HK-2 (cell line): ENCODE results near the gene CIB4.

Source experiments
- DNase-seq: peaks from one replicate; pipeline ENCODE4 v3.0.0-alpha.2; 2018; ENCODE audit not compliant: unreplicated experiment

CIB4 gene

GRCh38 chr2:26621469-26622199 is 19.5 kb downstream of the CIB4 start:
- no peak for DNase-seq

DNA sequence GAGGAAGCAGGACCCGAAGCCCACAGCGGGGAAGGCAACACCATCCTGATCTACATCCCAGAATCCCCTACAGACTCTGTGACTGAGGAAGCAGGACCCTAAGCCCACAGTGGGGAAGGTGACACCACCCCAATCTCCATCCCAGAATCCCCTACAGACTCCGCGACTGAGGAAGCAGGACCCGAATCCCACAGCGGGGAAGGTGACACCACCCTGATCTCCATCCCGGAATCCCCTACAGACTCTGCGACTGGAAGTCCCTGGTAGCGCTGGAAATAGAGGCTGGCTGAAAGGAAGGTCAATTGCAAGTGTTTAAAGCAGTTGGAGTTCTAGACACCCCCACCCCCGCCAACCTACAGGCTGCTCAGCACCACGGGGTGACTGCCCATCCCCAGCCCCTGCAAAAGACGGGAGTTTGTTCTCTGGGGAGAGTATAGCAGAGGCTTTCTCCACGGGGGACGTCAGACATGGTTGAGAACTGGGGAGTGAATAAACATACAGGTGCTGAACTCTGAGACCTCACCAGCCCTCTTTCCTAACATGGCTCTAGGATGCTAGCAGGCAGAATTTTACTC is 21.0 kb downstream of the CIB4 start:
- DNase-seq: no peak

DNA sequence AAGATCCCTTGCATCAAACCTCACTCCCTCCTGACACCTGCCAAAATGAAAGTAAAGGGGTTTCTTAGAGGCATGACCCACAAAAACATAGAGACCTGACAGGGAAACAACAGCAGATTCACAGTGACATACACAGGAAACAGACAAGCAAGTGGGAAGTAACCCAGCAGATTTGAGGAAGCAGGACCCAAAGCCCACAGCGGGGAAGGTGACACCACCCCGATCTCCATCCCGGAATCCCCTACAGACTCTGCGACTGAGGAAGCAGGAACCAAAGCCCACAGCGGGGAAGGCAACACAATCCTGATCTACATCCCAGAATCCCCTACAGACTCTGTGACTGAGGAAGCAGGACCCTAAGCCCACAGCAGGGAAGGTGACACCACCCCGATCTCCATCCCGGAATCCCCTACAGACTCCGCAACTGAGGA is 21.6 kb downstream of the CIB4 start:
- DNase-seq: no peak

DNA sequence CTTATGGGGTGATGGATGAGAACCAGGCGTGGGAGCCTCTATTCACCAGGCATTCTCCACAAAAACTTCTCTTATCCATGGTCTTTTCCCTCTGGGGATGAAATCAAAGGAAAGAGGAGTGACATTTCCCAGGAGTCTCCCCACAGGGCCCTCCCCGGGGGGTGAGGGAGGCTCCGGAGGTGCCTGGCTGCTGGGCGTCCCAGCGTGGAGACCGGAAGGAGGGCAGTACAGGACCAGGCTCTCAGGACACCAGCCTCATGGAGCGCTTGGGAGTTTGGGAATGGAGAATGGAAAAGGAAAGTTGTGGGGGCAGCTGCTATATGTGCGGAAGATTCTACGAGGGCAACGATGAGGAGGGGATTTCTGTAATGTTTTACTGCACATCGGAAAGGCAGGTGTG is 22.1 kb downstream of the CIB4 start:
- no peak for DNase-seq

GRCh38 chr2:26618611-26619010 is 22.6 kb downstream of the CIB4 start:
- DNase-seq: no peak

DNA sequence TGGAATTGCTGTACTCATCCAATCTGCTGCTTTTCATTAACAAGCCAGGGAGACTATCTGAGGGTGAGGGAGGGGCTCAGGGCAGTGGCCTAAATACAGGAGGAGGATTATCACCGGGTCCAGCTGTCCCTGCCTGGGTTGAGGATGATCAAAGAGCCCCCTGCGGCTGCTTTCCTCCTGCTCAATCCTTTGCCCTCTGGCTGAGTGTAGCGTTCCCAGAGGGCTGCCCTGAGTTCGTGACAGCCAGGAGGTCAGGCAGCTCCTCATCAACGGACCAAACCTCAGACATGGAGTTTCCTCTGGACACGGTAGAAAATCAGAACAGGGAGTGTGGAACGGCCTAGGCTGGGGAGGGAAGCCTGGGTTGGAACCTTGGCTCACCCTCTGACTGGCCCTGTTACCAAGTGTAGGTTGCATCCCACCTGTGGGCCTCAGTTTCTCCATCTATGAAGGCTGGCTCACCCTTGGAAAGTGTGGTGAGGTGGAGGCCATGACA is 23.5 kb downstream of the CIB4 start:
- DNase-seq: no peak

GRCh38 chr2:26616706-26617587 is 24.2 kb downstream of the CIB4 start:
- no peak for DNase-seq

GRCh38 chr2:26615860-26616705 is 25.1 kb downstream of the CIB4 start:
- DNase-seq: no peak

- DNase-seq: no peak
Observed at GRCh38 chr2:26615336-26615859, 25.8 kb downstream of the CIB4 start.

DNA sequence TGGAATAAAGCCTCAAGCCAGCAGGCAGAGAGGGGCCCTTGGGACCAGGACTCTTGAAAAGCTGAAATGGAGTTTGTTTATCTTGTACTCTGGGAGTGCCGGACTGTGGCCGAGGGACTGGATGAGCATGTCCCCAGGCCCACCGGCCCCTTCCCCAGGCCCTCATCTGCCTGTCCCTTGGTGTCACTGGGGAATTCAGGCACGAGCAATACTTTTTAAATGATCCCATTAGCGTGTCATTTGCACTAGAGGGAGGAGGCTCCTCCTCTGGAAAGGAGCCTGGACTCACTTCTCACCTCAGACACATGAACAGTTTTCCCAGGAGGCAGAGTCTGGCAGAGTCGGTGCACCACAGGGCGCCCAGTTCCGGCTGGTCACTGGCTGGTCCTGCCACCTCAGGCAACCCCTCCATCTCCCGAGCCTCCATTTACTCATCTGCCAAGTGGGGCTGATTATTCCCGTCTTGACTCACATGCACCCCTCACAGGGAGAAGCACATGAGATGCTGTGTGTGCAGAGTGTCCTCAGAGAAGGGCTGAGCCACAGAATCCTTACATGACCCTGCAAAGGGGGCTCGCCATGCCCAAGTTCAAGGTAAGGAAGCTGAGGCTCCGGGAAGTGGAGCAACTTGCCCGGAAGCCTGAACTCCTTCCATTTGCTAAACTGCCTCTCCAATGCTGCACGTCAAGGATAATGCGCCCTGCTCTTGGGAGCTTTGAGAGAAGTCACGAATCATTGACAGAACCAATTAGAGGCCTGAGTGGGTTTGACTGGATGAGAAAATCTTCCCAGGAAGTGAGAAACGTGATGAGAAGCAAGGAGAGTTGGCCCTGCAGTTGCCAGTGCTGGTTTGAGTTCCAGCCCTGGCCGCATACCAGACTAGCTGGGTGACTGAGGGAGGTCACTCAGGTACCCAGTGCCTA is 26.7 kb downstream of the CIB4 start:
- no peak for DNase-seq

DNA sequence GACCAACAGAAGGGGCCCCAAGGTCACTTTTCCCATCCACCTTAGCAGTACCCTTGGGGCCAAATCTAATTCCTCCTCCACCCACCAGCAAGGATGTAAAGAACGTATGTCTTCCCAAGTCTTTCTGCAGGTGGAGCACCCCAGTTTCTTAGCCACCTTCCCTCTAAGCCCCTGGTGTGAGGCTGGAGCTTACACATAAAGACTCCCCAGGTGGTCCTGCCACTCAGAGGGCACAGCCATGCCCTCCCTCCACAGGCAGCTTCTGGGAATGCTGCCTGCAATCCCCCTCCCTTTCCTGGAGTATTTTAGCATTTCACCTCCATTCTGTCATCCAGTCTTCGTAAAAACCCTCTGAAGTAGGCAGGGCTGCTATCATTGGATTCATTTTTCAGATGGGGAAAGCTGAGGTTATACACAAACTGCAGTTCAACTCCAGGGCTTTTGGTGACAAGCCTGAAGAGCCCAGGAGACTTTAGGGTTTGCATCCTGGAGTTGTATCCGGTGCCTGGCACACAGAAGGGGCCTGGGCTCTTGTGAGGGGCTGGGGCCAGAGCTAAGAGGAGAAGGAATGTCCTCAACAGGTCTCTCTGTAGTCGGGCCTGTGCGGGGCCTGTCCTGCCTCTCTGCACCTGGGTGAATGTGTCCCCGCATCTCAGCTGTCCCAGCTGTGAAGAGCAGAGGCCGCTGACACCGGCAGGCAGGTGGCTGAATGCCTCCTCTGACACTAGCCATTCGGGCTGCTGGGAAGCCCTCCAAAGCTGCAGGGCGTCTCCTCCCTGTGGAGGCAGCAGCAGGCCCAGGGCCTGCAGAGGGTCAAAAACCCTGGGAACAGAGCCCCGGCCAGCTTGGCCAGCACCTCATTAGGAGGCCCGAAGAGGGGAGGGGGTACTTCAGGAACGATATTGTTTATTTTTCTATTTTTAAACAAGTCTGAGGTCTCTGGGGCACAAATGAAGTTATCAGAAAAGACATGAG is 27.6 kb downstream of the CIB4 start:
- no peak for DNase-seq

- DNase-seq: no peak
Observed at GRCh38 chr2:26612522-26613240, 28.5 kb downstream of the CIB4 start.

- no peak for DNase-seq
Observed at GRCh38 chr2:26612034-26612433, 29.1 kb downstream of the CIB4 start.

DNA sequence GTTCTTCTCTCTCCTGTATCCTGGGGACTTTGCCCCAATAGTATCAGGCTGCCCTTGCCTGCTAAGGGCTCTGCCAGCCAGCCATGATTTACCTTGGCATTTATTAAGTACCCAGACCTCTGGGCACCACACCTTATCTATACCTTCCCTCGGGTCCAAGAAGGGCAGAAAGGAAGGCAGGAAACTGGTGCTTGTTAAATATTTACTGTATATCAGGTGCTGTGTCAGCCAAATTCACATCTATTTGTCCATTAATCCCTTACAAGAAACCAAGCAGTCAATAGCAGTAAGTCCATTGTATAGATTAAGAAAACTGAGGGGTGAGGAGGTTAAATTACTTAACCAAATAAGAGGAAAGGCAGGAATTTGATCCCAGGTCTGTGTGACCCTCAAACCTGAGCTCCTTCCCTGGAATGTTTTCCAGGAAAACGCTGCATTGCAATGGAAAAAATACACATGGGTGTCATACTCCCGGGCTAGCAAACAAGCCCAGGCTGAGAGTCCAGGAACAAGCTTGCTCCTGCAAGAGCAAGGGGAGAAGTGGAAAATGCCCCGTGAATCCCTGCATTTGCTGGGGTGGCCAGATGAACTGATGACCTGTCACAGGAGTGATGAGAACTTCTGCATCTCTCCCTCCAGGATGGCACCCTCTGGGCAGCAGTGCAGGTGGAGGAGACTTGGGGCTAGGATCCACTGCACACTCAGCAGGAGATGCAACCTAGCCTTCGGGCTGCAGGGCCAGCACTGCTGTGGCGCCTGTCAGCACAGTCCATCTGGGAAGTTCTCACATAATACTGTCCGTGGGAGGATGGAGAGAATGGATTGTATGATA is 30.4 kb downstream of the CIB4 start:
- no peak for DNase-seq

DNA sequence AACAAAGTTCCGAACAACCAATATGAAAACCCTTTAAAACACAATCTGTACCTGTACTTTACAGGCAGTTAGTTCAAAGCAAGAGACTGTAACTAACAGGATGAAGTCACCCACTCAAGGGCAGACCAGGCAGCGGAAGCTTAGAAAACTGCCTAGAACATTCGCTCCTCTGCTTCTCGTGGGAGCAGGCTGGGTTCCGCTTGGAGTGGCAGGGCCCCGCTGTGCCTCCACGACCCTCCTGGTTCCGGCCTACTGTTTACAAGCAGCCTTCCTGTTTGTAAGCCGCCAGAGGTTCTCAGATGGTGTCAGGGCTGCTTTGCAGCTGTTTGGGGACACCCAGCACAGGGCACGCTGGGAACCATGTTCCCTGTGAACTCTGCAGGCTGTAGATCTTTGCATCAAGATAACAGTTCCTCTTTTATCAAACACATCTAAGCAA is 31.3 kb downstream of the CIB4 start:
- DNase-seq: no peak

DNA sequence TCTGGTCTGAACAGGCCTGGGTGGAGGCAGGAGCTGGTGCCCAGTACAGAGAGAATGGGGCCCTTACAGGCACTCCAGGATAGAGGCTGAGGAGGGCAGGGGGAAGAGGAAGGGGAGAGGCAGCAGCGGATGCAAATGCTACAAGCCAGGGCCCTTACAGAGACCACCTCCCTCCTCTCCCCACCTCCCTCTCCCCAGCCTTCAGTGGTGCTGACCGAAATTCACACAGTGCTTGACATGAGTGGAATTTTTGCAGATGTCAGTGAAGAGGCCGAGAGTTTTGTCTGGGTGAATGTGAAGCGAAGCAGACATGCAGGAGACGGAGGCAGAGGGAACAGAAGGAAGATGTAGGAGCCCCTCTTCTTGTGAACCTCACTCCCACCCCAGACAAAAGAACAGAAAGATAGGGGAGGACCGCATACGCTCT is 31.9 kb downstream of the CIB4 start:
- no peak for DNase-seq

GRCh38 chr2:26608557-26608956 is 32.6 kb downstream of the CIB4 start:
- DNase-seq: no peak
